Left forelimb (tissue), 1 donor: Measurements from ENCODE around the gene UBE2N.
"Not testable (repeated sequence)": the region's sequence is repeated elsewhere in the genome, so short reads cannot be mapped to it uniquely, and the experiment has no call there.

Experiments
- DNase-seq: peaks from one replicate; pipeline ENCODE4 v3.0.0-alpha.2; 2018; ENCODE audit warnings: low spot score

Gene UBE2N

GRCh38 chr12:93443576-93443975 is 1.8 kb upstream of the UBE2N start:
- DNase-seq: no peak

- DNase-seq: no peak
These were observed 929 bp upstream of the UBE2N start for GRCh38 chr12:93442411-93443340.

GRCh38 chr12:93441081-93441616 is 598 bp downstream of the UBE2N start:
- DNase-seq: no peak

- DNase-seq: no peak
These were observed 1.5 kb downstream of the UBE2N start for GRCh38 chr12:93440043-93440835.

GRCh38 chr12:93438266-93439050 is 3.3 kb downstream of the UBE2N start:
- no peak for DNase-seq

- no peak for DNase-seq
These were observed 7.4 kb downstream of the UBE2N start for GRCh38 chr12:93434256-93434865.

GRCh38 chr12:93432031-93432430 is 9.7 kb downstream of the UBE2N start:
- not testable (repeated sequence) for DNase-seq

GRCh38 chr12:93430280-93430679 is 11.5 kb downstream of the UBE2N start:
- no peak for DNase-seq

- DNase-seq: no peak
These were observed 11.9 kb downstream of the UBE2N start for GRCh38 chr12:93429852-93430251.

GRCh38 chr12:93429448-93429847 is 12.3 kb downstream of the UBE2N start:
- DNase-seq: no peak

- DNase-seq: no peak
These were observed 13.8 kb downstream of the UBE2N start for GRCh38 chr12:93427779-93428564.

- no peak for DNase-seq
These were observed 15.3 kb downstream of the UBE2N start for GRCh38 chr12:93426412-93426805.

- DNase-seq: no peak
These were observed 15.9 kb downstream of the UBE2N start for GRCh38 chr12:93425736-93426411.

GRCh38 chr12:93422050-93422449 is 19.7 kb downstream of the UBE2N start:
- no peak for DNase-seq

GRCh38 chr12:93419388-93420034 is 22.2 kb downstream of the UBE2N start:
- no peak for DNase-seq

- DNase-seq: no peak
These were observed 23.7 kb downstream of the UBE2N start for GRCh38 chr12:93417967-93418480.

- DNase-seq: no peak
These were observed 25.9 kb downstream of the UBE2N start for GRCh38 chr12:93415723-93416464.

GRCh38 chr12:93413064-93413463 is 28.7 kb downstream of the UBE2N start:
- no peak for DNase-seq

- DNase-seq: not testable (repeated sequence)
These were observed 29.4 kb downstream of the UBE2N start for GRCh38 chr12:93412396-93412795.
